NCI-H510A treated with DMSO at 0.1 percent for 48 hours (cell line): ENCODE data around the gene ALB.

Experiments used
- DNase-seq: peaks from one replicate; lab custom pipeline; 2025; lab: John Stamatoyannopoulos, UW

ALB gene

GRCh38 chr4:73409012-73409862 is 5.2 kb downstream of the ALB start:
- DNase-seq: no peak

- no peak for DNase-seq
Observed at GRCh38 chr4:73409978-73410548, 6.0 kb downstream of the ALB start.

- no peak for DNase-seq
Observed at GRCh38 chr4:73410916-73411730, 7.0 kb downstream of the ALB start.

- no peak for DNase-seq
Observed at GRCh38 chr4:73411731-73412414, 7.8 kb downstream of the ALB start.

GRCh38 chr4:73413294-73413755 is 9.2 kb downstream of the ALB start:
- no peak for DNase-seq

GRCh38 chr4:73414936-73415271 is 10.8 kb downstream of the ALB start:
- no peak for DNase-seq

- no peak for DNase-seq
Observed at GRCh38 chr4:73415807-73416238, 11.7 kb downstream of the ALB start.

- no peak for DNase-seq
Observed at GRCh38 chr4:73416423-73417087, 12.5 kb downstream of the ALB start.

GRCh38 chr4:73417342-73417741 is 13.3 kb downstream of the ALB start:
- no peak for DNase-seq

- no peak for DNase-seq
Observed at GRCh38 chr4:73417973-73418372, 13.9 kb downstream of the ALB start.

- no peak for DNase-seq
Observed at GRCh38 chr4:73418677-73419076, 14.6 kb downstream of the ALB start.

- no peak for DNase-seq
Observed at GRCh38 chr4:73419106-73420038, 15.3 kb downstream of the ALB start.

- no peak for DNase-seq
Observed at GRCh38 chr4:73420615-73421014, 16.5 kb downstream of the ALB start.

GRCh38 chr4:73421708-73422457 is 17.8 kb downstream of the ALB start:
- DNase-seq: no peak

GRCh38 chr4:73422458-73422752 is 18.3 kb downstream of the ALB start:
- no peak for DNase-seq

GRCh38 chr4:73423184-73423583 is 19.1 kb downstream of the ALB start:
- no peak for DNase-seq

- DNase-seq: no peak
Observed at GRCh38 chr4:73426666-73427065, 22.6 kb downstream of the ALB start.

- DNase-seq: no peak
Observed at GRCh38 chr4:73429118-73429517, 25.0 kb downstream of the ALB start.

- no peak for DNase-seq
Observed at GRCh38 chr4:73429826-73430587, 25.9 kb downstream of the ALB start.
